AG08396 (cell line): Measurements from ENCODE around the gene TBX3.
"Not testable (repeated sequence)": the region's sequence is repeated elsewhere in the genome, so short reads cannot be mapped to it uniquely, and the experiment has no call there.

Experiments
- DNase-seq: peaks from one replicate; pipeline ENCODE4 v3.0.0; 2012; ENCODE audit warnings: low spot score, mixed read lengths

TBX3 gene

GRCh38 chr12:114684098-114684869 lies at the start of gene TBX3:
TSS of gene TBX3 (minus strand) at chr12:114684175. CDS start at chr12:114683200, 975 bp downstream.
- DNase-seq = peak; percentile 93

- no peak for DNase-seq
These were observed 48.6 kb upstream of the TBX3 start for GRCh38 chr12:114732426-114733030.

- peak; percentile 73 for DNase-seq
These were observed 45.8 kb upstream of the TBX3 start for GRCh38 chr12:114729731-114730130.

- no peak for DNase-seq
These were observed 42.2 kb upstream of the TBX3 start for GRCh38 chr12:114726092-114726710.

GRCh38 chr12:114722176-114722575 lies 38.2 kb upstream of the TBX3 start:
- DNase-seq = not testable (repeated sequence)

GRCh38 chr12:114721266-114721665 lies 37.3 kb upstream of the TBX3 start:
- no peak for DNase-seq

- no peak for DNase-seq
These were observed 29.7 kb upstream of the TBX3 start for GRCh38 chr12:114713466-114714215.

GRCh38 chr12:114711689-114712152 lies 27.7 kb upstream of the TBX3 start:
- DNase-seq = no peak

GRCh38 chr12:114710151-114710550 lies 26.2 kb upstream of the TBX3 start:
- no peak for DNase-seq

- DNase-seq = no peak
These were observed 25.1 kb upstream of the TBX3 start for GRCh38 chr12:114709112-114709511.

GRCh38 chr12:114708598-114708997 lies 24.6 kb upstream of the TBX3 start:
- DNase-seq = not testable (repeated sequence)

GRCh38 chr12:114704096-114704495 lies 20.1 kb upstream of the TBX3 start:
- peak; percentile 56 for DNase-seq

- no peak for DNase-seq
These were observed 19.1 kb upstream of the TBX3 start for GRCh38 chr12:114703060-114703493.

- DNase-seq = no peak
These were observed 18.5 kb upstream of the TBX3 start for GRCh38 chr12:114702462-114702861.

- DNase-seq = no peak
These were observed 17.6 kb upstream of the TBX3 start for GRCh38 chr12:114701553-114701952.

GRCh38 chr12:114701104-114701414 lies 17.1 kb upstream of the TBX3 start:
- no peak for DNase-seq

- no peak for DNase-seq
These were observed 16.6 kb upstream of the TBX3 start for GRCh38 chr12:114700392-114701103.

- no peak for DNase-seq
These were observed 14.7 kb upstream of the TBX3 start for GRCh38 chr12:114698566-114699163.

- DNase-seq = no peak
These were observed 14.0 kb upstream of the TBX3 start for GRCh38 chr12:114697741-114698565.

- no peak for DNase-seq
These were observed 13.3 kb upstream of the TBX3 start for GRCh38 chr12:114697243-114697716.
